Anterior cingulate cortex (tissue), 58 donors: Measurements from ENCODE around the gene LDB2.

ENCODE experiments used
- DNase-seq, 58 donors: peaks; one replicate each; lab custom pipeline; 2025; lab: John Stamatoyannopoulos, UW

Gene LDB2

GRCh38 chr4:16812041-16812440, 86.4 kb downstream of the LDB2 start:
- no peak for DNase-seq

GRCh38 chr4:16809943-16810342, 88.5 kb downstream of the LDB2 start:
- DNase-seq: no peak

- DNase-seq: no peak
Observed at GRCh38 chr4:16809064-16809463, 89.4 kb downstream of the LDB2 start.

- DNase-seq: no peak
Observed at GRCh38 chr4:16807355-16807754, 91.1 kb downstream of the LDB2 start.

GRCh38 chr4:16804581-16804980, 93.9 kb downstream of the LDB2 start:
- DNase-seq: no peak

- DNase-seq: no peak
Observed at GRCh38 chr4:16802044-16802443, 96.4 kb downstream of the LDB2 start.

GRCh38 chr4:16801356-16801755, 97.1 kb downstream of the LDB2 start:
- no peak for DNase-seq

- peak in 39 of 58 donors; percentile 1 to 69 (median 21) for DNase-seq
Observed at GRCh38 chr4:16794816-16795445, 103.5 kb downstream of the LDB2 start.

- no peak for DNase-seq
Observed at GRCh38 chr4:16791460-16791859, 107.0 kb downstream of the LDB2 start.

GRCh38 chr4:16790508-16790907, 107.9 kb downstream of the LDB2 start:
- no peak for DNase-seq

GRCh38 chr4:16788868-16789267, 109.6 kb downstream of the LDB2 start:
- DNase-seq: no peak

- DNase-seq: no peak
Observed at GRCh38 chr4:16785793-16786527, 112.5 kb downstream of the LDB2 start.

GRCh38 chr4:16783119-16783518, 115.3 kb downstream of the LDB2 start:
- no peak for DNase-seq

GRCh38 chr4:16779028-16779675, 119.3 kb downstream of the LDB2 start:
- no peak for DNase-seq

- DNase-seq: no peak
Observed at GRCh38 chr4:16777726-16778125, 120.7 kb downstream of the LDB2 start.

- peak in 7 of 58 donors; percentile 5 to 49 (median 8) for DNase-seq
Observed at GRCh38 chr4:16775411-16776154, 122.9 kb downstream of the LDB2 start.

- DNase-seq: no peak
Observed at GRCh38 chr4:16772366-16772850, 126.0 kb downstream of the LDB2 start.

GRCh38 chr4:16770710-16771285, 127.6 kb downstream of the LDB2 start:
- DNase-seq: no peak

GRCh38 chr4:16767861-16768260, 130.6 kb downstream of the LDB2 start:
- DNase-seq: no peak

GRCh38 chr4:16767251-16767650, 131.2 kb downstream of the LDB2 start:
- no peak for DNase-seq
